ENCODE measurements around the gene TMEM191B.
"Not testable (repeated sequence)": the region's sequence is repeated elsewhere in the genome, so short reads cannot be mapped to it uniquely, and the experiment has no call there.

TMEM191B gene

GRCh38 chr22:18560099-18560974 lies 32.7 kb downstream of the TMEM191B start:
- H3K4me1 ChIP-seq (ENCODE audit: insufficient read depth, low read length); H3K9ac ChIP-seq (ENCODE audit: low read depth, low read length); H3K4me3 ChIP-seq (ENCODE audit: low read length); H3K36me3 ChIP-seq (ENCODE audit: insufficient read depth, low read length); H3K27me3 ChIP-seq (ENCODE audit: insufficient read depth, low read length); H3K27ac ChIP-seq (ENCODE audit: low read depth, low read length); H3K9me3 ChIP-seq (ENCODE audit: insufficient read depth, low read depth, low read length): not testable (repeated sequence)
- WGBS = no CpG with 5 or more reads among the region's 16 CpGs

- not testable (repeated sequence) for H3K4me3 ChIP-seq (ENCODE audit: low read length); H3K27ac ChIP-seq (ENCODE audit: low read depth, low read length); H3K9ac ChIP-seq (ENCODE audit: low read depth, low read length); H3K4me1 ChIP-seq (ENCODE audit: insufficient read depth, low read length); H3K36me3 ChIP-seq (ENCODE audit: insufficient read depth, low read length); H3K27me3 ChIP-seq (ENCODE audit: insufficient read depth, low read length); H3K9me3 ChIP-seq (ENCODE audit: insufficient read depth, low read depth, low read length)
- WGBS = no CpG with 5 or more reads among the region's 16 CpGs
Measured at GRCh38 chr22:18570509-18571246, 43.1 kb downstream of the TMEM191B start.

- H3K27ac ChIP-seq (ENCODE audit: low read depth, low read length); H3K4me1 ChIP-seq (ENCODE audit: insufficient read depth, low read length); H3K9ac ChIP-seq (ENCODE audit: low read depth, low read length); H3K27me3 ChIP-seq (ENCODE audit: insufficient read depth, low read length); H3K9me3 ChIP-seq (ENCODE audit: insufficient read depth, low read depth, low read length); H3K36me3 ChIP-seq (ENCODE audit: insufficient read depth, low read length); H3K4me3 ChIP-seq (ENCODE audit: low read length): not testable (repeated sequence)
- WGBS = 66% methylated on average over 5 of the region's 10 CpGs
Measured at GRCh38 chr22:18573483-18574164, 46.0 kb downstream of the TMEM191B start.

- H3K4me1 ChIP-seq (ENCODE audit: insufficient read depth, low read length); H3K9ac ChIP-seq (ENCODE audit: low read depth, low read length); H3K27ac ChIP-seq (ENCODE audit: low read depth, low read length); H3K36me3 ChIP-seq (ENCODE audit: insufficient read depth, low read length); H3K27me3 ChIP-seq (ENCODE audit: insufficient read depth, low read length); H3K4me3 ChIP-seq (ENCODE audit: low read length); H3K9me3 ChIP-seq (ENCODE audit: insufficient read depth, low read depth, low read length): not testable (repeated sequence)
- WGBS = no CpG with 5 or more reads among the region's 13 CpGs
Measured at GRCh38 chr22:18574555-18574954, 47.0 kb downstream of the TMEM191B start.

GRCh38 chr22:18575686-18576085 lies 48.1 kb downstream of the TMEM191B start:
- not testable (repeated sequence) for H3K27me3 ChIP-seq (ENCODE audit: insufficient read depth, low read length); H3K4me1 ChIP-seq (ENCODE audit: insufficient read depth, low read length); H3K9ac ChIP-seq (ENCODE audit: low read depth, low read length); H3K27ac ChIP-seq (ENCODE audit: low read depth, low read length); H3K9me3 ChIP-seq (ENCODE audit: insufficient read depth, low read depth, low read length); H3K36me3 ChIP-seq (ENCODE audit: insufficient read depth, low read length); H3K4me3 ChIP-seq (ENCODE audit: low read length)
- WGBS = no CpG with 5 or more reads among the region's 9 CpGs

GRCh38 chr22:18577090-18577818 lies 49.7 kb downstream of the TMEM191B start:
- not testable (repeated sequence) for H3K27me3 ChIP-seq (ENCODE audit: insufficient read depth, low read length); H3K4me3 ChIP-seq (ENCODE audit: low read length); H3K4me1 ChIP-seq (ENCODE audit: insufficient read depth, low read length); H3K9ac ChIP-seq (ENCODE audit: low read depth, low read length); H3K27ac ChIP-seq (ENCODE audit: low read depth, low read length); H3K36me3 ChIP-seq (ENCODE audit: insufficient read depth, low read length); H3K9me3 ChIP-seq (ENCODE audit: insufficient read depth, low read depth, low read length)
- no CpG with 5 or more reads among the region's 88 CpGs for WGBS

GRCh38 chr22:18577847-18578246 lies 50.2 kb downstream of the TMEM191B start:
- not testable (repeated sequence) for H3K27ac ChIP-seq (ENCODE audit: low read depth, low read length); H3K4me1 ChIP-seq (ENCODE audit: insufficient read depth, low read length)
- WGBS = no CpG with 5 or more reads among the region's 53 CpGs

More at GRCh38 chr22:18577847-18578246, 50.2 kb downstream of the TMEM191B start:
- not testable (repeated sequence) for H3K9me3 ChIP-seq (ENCODE audit: insufficient read depth, low read depth, low read length); H3K4me3 ChIP-seq (ENCODE audit: low read length); H3K36me3 ChIP-seq (ENCODE audit: insufficient read depth, low read length); H3K27me3 ChIP-seq (ENCODE audit: insufficient read depth, low read length); H3K9ac ChIP-seq (ENCODE audit: low read depth, low read length)

Data from HUES64 (cell line).